K562 (cell line): ENCODE data around the gene MRRF. TPM values are rescaled to one million over a fixed set of nuclear protein-coding genes. Genes with fewer than 3 reads are reported as not detected.
A peak's percentile ranks its signal among the peaks of the same experiment; 100 is the strongest.

Source experiments
- ARHGAP35 ChIP-seq: fragments of 450-650 bp; IDR thresholded peaks from 2 replicates; pipeline ENCODE4 v1.6.1; 2018; ENCODE audit not compliant: partially characterized antibody
- BCOR ChIP-seq: fragments of 450-650 bp; IDR thresholded peaks from 2 replicates; pipeline ENCODE4 v1.6.1; 2016
- CBX1 ChIP-seq: sonication (generic); IDR thresholded peaks from 2 replicates; pipeline ENCODE4 v1.6.1; 2016; ENCODE audit warnings: antibody characterized with exemption, low read depth, mild to moderate bottlenecking
- CCNT2 ChIP-seq: IDR thresholded peaks from 2 replicates; pipeline ENCODE4 v1.6.1; 2011; ENCODE audit warnings: borderline replicate concordance, low read depth, mild to moderate bottlenecking, moderate library complexity, mixed read lengths, low read length; ENCODE audit not compliant: insufficient read length; ENCODE audit errors: extremely low read depth
- HDAC2 ChIP-seq: fragments of 450-650 bp; IDR thresholded peaks from 2 replicates; pipeline ENCODE4 v1.6.1; 2016; ENCODE audit warnings: mild to moderate bottlenecking
- HDGF ChIP-seq: fragments of 450-650 bp; IDR thresholded peaks from 2 replicates; pipeline ENCODE4 v1.6.1; 2016
- HMGN3 ChIP-seq: IDR thresholded peaks from 2 replicates; pipeline ENCODE4 v1.6.1; 2011; ENCODE audit warnings: borderline replicate concordance, low read depth, mild to moderate bottlenecking, mixed read lengths, low read length; ENCODE audit not compliant: insufficient read length; ENCODE audit errors: extremely low read depth
- JUN ChIP-seq, 2 experiments: sonication (generic) in 1 of 2; formaldehyde crosslinking in 1 of 2; IDR thresholded peaks; 2 replicates each; pipeline versions ENCODE4 v1.6.1 to v1.8.0; 2012 to 2022; ENCODE audit warnings: borderline replicate concordance in 2 of 2, mild to moderate bottlenecking in 2 of 2, improper control_type of control experiment in 1 of 2, low read depth in 1 of 2, low read length in 1 of 2, missing genetic modification reagents in 1 of 2
- KDM1A ChIP-seq, 2 experiments: fragments of 450-650 bp; IDR thresholded peaks; 2 replicates each; pipeline ENCODE4 v1.6.1; 2016; ENCODE audit warnings: mild to moderate bottlenecking in 2 of 2
- KLF1 ChIP-seq: fragments of 450-650 bp; IDR thresholded peaks from 2 replicates; pipeline ENCODE4 v1.6.1; 2016; ENCODE audit warnings: missing genetic modification characterization, missing compliant biosample characterization
- KLF6 ChIP-seq: fragments of 250-450 bp; sonication (Bioruptor Pico); IDR thresholded peaks from 2 replicates; pipeline ENCODE4 v1.4.0; 2020; ENCODE audit warnings: mild to moderate bottlenecking, moderate library complexity, borderline replicate concordance
- LEF1 ChIP-seq: fragments of 450-650 bp; IDR thresholded peaks from 2 replicates; pipeline ENCODE4 v1.6.1; 2016; ENCODE audit warnings: mild to moderate bottlenecking
- MAFF ChIP-seq: IDR thresholded peaks from 2 replicates; pipeline ENCODE4 v1.6.1; 2012; ENCODE audit warnings: low read length, improper control_type of control experiment
- POU5F1 ChIP-seq: fragments of 150-350 bp; IDR thresholded peaks from 2 replicates; pipeline ENCODE4 v1.6.1; 2014; ENCODE audit warnings: borderline replicate concordance, low read length, low read depth, mild to moderate bottlenecking; ENCODE audit not compliant: partially characterized antibody
- SLC30A9 ChIP-seq: fragments of 250-450 bp; sonication (Bioruptor Pico); IDR thresholded peaks from 2 replicates; pipeline ENCODE4 v1.8.0; 2022; ENCODE audit warnings: mild to moderate bottlenecking, moderate library complexity
- TAF15 ChIP-seq: fragments of 200-400 bp; formaldehyde crosslinking; IDR thresholded peaks from 2 replicates; pipeline ENCODE4 v1.6.1; 2017; ENCODE audit warnings: mild to moderate bottlenecking, low read depth, low read length, moderate library complexity
- TAF9B ChIP-seq: fragments of 450-650 bp; IDR thresholded peaks from 2 replicates; pipeline ENCODE4 v1.6.1; 2018; ENCODE audit warnings: mild to moderate bottlenecking; ENCODE audit not compliant: partially characterized antibody
- TCF7L2 ChIP-seq: fragments of 150-350 bp; IDR thresholded peaks from 2 replicates; pipeline ENCODE4 v1.6.1; 2016; ENCODE audit warnings: low read depth, mild to moderate bottlenecking, low read length, moderate library complexity
- TRIM24 ChIP-seq, 2 experiments: fragments of 450-650 bp; IDR thresholded peaks; 2 replicates each; pipeline ENCODE4 v1.6.1; 2016
- XRCC4 ChIP-seq: IDR thresholded peaks from one replicate; pipeline ENCODE4 v1.6.1; 2011; ENCODE audit not compliant: insufficient read depth, insufficient read length; ENCODE audit errors: extremely low read depth
- ZNF445 ChIP-seq: fragments of 250-450 bp; sonication (Bioruptor Pico); IDR thresholded peaks from 2 replicates; pipeline ENCODE4 v1.4.0; 2020; ENCODE audit warnings: low read depth, mild to moderate bottlenecking, moderate library complexity
- polyA plus RNA-seq, 8 experiments: library from polyadenylated mRNA; depleted of rRNA in 4 of 8; stranded (reverse) in 5 of 8; unstranded in 3 of 8; fragments of >200 nt; fragmentation: Nextera tagmentation in 2 of 8; fragmentation: Illumina TruSeq in 1 of 8; extraction: Ambion mirVana in 2 of 8; extraction: Trizol in 1 of 8; gene quantifications; 2 replicates each; pipeline versions ENCODE4 v1.2.1 to v1.2.3, GENCODE V29; 2011 to 2014; ENCODE audit warnings: inconsistent platforms in 1 of 8, missing spikeins in 1 of 8
- total RNA-seq, 7 experiments: library from RNA; depleted of rRNA in 6 of 7; stranded (reverse); fragments of >200 nt in 6 of 7; fragmentation: Illumina TruSeq in 2 of 7; extraction: Trizol in 2 of 7; gene quantifications; 2 replicates each; pipeline versions ENCODE4 v1.2.1 to v1.2.3, GENCODE V29; 2011 to 2021; ENCODE audit warnings: low replicate concordance in 1 of 7
- TF ChIP-seq, protein P1 (sequence below): fragments of 250-450 bp; sonication (Bioruptor Pico); IDR thresholded peaks from 2 replicates; pipeline ENCODE4 v1.8.0; 2021; ENCODE audit warnings: borderline replicate concordance, mild to moderate bottlenecking, moderate library complexity; ENCODE audit not compliant: poor library complexity, severe bottlenecking
- TF ChIP-seq, protein P2 (sequence below): fragments of 200-800 bp; sonication (Bioruptor generic); IDR thresholded peaks from 2 replicates; pipeline ENCODE4 v1.6.1; 2017; ENCODE audit warnings: missing genetic modification characterization, missing compliant biosample characterization
- TF ChIP-seq, protein P3 (sequence below): sonication (generic); formaldehyde crosslinking; IDR thresholded peaks from 2 replicates; pipeline ENCODE4 v1.8.0; 2022; ENCODE audit warnings: mild to moderate bottlenecking, missing genetic modification reagents
- TF ChIP-seq, protein P4 (sequence below): IDR thresholded peaks from 2 replicates; pipeline ENCODE4 v1.6.1; 2014; ENCODE audit warnings: antibody characterized with exemption

Gene MRRF
- total and polyA plus RNA-seq, 9 of the 15 experiments (the other 6 are each of a cell fraction or from before 2014, with no cell fraction given): 55.0 to 105 (median 81.2) TPM

DNA sequence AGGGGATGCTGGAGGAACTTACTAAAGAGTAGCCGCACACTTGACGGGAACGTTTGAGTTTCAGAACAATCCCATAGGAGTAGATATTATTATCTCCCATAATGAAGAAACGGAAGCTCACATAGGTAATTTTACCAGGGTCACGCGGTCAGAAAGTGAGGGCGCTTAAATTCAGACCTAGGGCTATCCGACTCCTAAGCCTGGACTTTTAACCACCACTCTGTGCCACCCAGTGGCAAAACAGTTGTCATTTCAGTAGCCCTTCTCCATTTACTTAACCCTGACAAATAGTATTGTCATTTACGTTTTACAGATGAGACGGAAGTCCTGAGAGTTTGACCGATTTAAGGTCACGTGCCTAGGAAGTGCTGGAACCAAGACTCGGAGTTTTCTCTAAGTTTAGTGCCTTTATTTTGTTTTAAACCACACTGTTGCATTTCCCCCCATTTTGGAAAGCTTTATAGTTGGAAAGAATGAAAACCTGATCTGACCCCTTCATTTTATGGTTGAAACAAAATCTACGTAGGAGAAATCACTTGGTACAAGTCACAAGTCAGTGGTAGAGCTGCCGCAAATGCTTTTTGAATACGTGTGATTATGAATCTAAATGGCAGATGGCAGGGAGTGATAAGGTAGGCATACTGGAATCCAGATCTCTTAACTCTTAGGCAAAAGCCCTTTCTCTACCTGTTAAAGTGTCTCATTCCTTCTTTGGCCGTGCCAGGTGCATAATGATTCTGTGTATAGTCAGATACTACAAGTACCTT is 650 bp downstream of the MRRF start (continued):
- TF ChIP-seq BCOR: no peak
- TF ChIP-seq CBX1: no peak
- no peak for TF ChIP-seq JUN (IDR thresholded peaks at IDR 0.05; ENCODE audit: borderline replicate concordance, low read depth, low read length)
- no peak for TF ChIP-seq JUN (CRISPR knock-in tag; IDR thresholded peaks at IDR 0.05; ENCODE audit: borderline replicate concordance)
- no peak for TF ChIP-seq TAF15
- no peak for TF ChIP-seq HDAC2
- TF ChIP-seq KLF6: no peak
- no peak for TF ChIP-seq TAF9B
- no peak for TF ChIP-seq ZNF445 (CRISPR knock-in tag)
- no peak for TF ChIP-seq POU5F1
- TF ChIP-seq MAFF: no peak
- TF ChIP-seq HMGN3: no peak
- no peak for TF ChIP-seq KDM1A (IDR thresholded peaks at IDR 0.05)
- TF ChIP-seq HDGF: no peak
- TF ChIP-seq XRCC4: no peak
- TF ChIP-seq LEF1: no peak
- no peak for TF ChIP-seq TCF7L2
- TF ChIP-seq ARHGAP35: no peak
- TF ChIP-seq, protein P1, sequence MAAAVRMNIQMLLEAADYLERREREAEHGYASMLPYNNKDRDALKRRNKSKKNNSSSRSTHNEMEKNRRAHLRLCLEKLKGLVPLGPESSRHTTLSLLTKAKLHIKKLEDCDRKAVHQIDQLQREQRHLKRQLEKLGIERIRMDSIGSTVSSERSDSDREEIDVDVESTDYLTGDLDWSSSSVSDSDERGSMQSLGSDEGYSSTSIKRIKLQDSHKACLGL (CRISPR knock-in tag): no peak
- no peak for TF ChIP-seq KLF1 (tag)
- TF ChIP-seq, protein P2, sequence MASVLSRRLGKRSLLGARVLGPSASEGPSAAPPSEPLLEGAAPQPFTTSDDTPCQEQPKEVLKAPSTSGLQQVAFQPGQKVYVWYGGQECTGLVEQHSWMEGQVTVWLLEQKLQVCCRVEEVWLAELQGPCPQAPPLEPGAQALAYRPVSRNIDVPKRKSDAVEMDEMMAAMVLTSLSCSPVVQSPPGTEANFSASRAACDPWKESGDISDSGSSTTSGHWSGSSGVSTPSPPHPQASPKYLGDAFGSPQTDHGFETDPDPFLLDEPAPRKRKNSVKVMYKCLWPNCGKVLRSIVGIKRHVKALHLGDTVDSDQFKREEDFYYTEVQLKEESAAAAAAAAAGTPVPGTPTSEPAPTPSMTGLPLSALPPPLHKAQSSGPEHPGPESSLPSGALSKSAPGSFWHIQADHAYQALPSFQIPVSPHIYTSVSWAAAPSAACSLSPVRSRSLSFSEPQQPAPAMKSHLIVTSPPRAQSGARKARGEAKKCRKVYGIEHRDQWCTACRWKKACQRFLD (CRISPR knock-in tag): no peak
- TF ChIP-seq CCNT2: no peak
- TF ChIP-seq TRIM24 (IDR thresholded peaks at IDR 0.05): no peak
- TF ChIP-seq, protein P3, sequence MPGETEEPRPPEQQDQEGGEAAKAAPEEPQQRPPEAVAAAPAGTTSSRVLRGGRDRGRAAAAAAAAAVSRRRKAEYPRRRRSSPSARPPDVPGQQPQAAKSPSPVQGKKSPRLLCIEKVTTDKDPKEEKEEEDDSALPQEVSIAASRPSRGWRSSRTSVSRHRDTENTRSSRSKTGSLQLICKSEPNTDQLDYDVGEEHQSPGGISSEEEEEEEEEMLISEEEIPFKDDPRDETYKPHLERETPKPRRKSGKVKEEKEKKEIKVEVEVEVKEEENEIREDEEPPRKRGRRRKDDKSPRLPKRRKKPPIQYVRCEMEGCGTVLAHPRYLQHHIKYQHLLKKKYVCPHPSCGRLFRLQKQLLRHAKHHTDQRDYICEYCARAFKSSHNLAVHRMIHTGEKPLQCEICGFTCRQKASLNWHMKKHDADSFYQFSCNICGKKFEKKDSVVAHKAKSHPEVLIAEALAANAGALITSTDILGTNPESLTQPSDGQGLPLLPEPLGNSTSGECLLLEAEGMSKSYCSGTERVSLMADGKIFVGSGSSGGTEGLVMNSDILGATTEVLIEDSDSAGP (CRISPR knock-in tag): no peak
- TF ChIP-seq, protein P4, sequence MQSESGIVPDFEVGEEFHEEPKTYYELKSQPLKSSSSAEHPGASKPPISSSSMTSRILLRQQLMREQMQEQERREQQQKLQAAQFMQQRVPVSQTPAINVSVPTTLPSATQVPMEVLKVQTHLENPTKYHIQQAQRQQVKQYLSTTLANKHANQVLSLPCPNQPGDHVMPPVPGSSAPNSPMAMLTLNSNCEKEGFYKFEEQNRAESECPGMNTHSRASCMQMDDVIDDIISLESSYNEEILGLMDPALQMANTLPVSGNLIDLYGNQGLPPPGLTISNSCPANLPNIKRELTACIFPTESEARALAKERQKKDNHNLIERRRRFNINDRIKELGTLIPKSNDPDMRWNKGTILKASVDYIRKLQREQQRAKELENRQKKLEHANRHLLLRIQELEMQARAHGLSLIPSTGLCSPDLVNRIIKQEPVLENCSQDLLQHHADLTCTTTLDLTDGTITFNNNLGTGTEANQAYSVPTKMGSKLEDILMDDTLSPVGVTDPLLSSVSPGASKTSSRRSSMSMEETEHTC: peak; percentile 58; the same call in 1 of the 2 replicates
- TF ChIP-seq SLC30A9: no peak
